Thymus (tissue), 2 donors: ENCODE measurements around the gene POLRMT. TPM values are rescaled to one million over a fixed set of nuclear protein-coding genes. Genes with fewer than 3 reads are reported as not detected.

Experiments used
- polyA plus RNA-seq: library from polyadenylated mRNA; stranded (reverse); fragments of 200-250 nt; gene quantifications from one replicate; pipeline ENCODE4 v1.2.3, GENCODE V29; 2013
- total RNA-seq: library from RNA; stranded (reverse); fragments of 120-200 nt; gene quantifications from one replicate; pipeline ENCODE4 v1.2.4, GENCODE V29; 2013
- donor health status: healthy.

POLRMT gene
- total and polyA plus RNA-seq, 2 donors = 37.0 to 130 TPM

Other genes with a start within 250 kb of the POLRMT start
- 0.38 TPM for gene C2CD4C, start 224.4 kb downstream of the POLRMT start, total RNA-seq
- 0.59 TPM for gene C2CD4C, start 224.4 kb downstream of the POLRMT start, polyA plus RNA-seq
- gene SHC2, start 172.5 kb downstream of the POLRMT start, total RNA-seq = 1.1 TPM
- gene SHC2, start 172.5 kb downstream of the POLRMT start, polyA plus RNA-seq = 5.2 TPM
- gene MADCAM1, start 137.1 kb downstream of the POLRMT start, total RNA-seq = 1.4 TPM
- 0.27 TPM for gene MADCAM1, start 137.1 kb downstream of the POLRMT start, polyA plus RNA-seq
- 20.4 TPM for gene TPGS1, start 126.0 kb downstream of the POLRMT start, total RNA-seq
- gene TPGS1, start 126.0 kb downstream of the POLRMT start, polyA plus RNA-seq = 14.3 TPM
- gene CDC34, start 101.8 kb downstream of the POLRMT start, total RNA-seq = 48.0 TPM
- gene CDC34, start 101.8 kb downstream of the POLRMT start, polyA plus RNA-seq = 72.0 TPM
- 57.1 TPM for gene GZMM, start 89.5 kb downstream of the POLRMT start, total RNA-seq
- gene GZMM, start 89.5 kb downstream of the POLRMT start, polyA plus RNA-seq = 28.0 TPM
- gene BSG, start 60.9 kb downstream of the POLRMT start, total RNA-seq = 141 TPM
- 155 TPM for gene BSG, start 60.9 kb downstream of the POLRMT start, polyA plus RNA-seq
- 0.05 TPM for gene HCN2, start 43.7 kb downstream of the POLRMT start, total RNA-seq
- gene HCN2, start 43.7 kb downstream of the POLRMT start, polyA plus RNA-seq = 0.46 TPM
- gene FGF22, start 6.3 kb upstream of the POLRMT start, total RNA-seq = not detected
- 0.25 TPM for gene FGF22, start 6.3 kb upstream of the POLRMT start, polyA plus RNA-seq
- gene RNF126, start 29.7 kb upstream of the POLRMT start, total RNA-seq = 16.1 TPM
- gene RNF126, start 29.7 kb upstream of the POLRMT start, polyA plus RNA-seq = 38.2 TPM
- gene FSTL3, start 42.9 kb upstream of the POLRMT start, total RNA-seq = 3.1 TPM
- gene FSTL3, start 42.9 kb upstream of the POLRMT start, polyA plus RNA-seq = 12.5 TPM
- gene PRSS57, start 61.9 kb upstream of the POLRMT start, total RNA-seq = 8.5 TPM
- gene PRSS57, start 61.9 kb upstream of the POLRMT start, polyA plus RNA-seq = 1.1 TPM
- 2.2 TPM for gene PALM, start 75.4 kb upstream of the POLRMT start, total RNA-seq
- 11.7 TPM for gene PALM, start 75.4 kb upstream of the POLRMT start, polyA plus RNA-seq
- gene MISP, start 117.6 kb upstream of the POLRMT start, total RNA-seq = 0.57 TPM
- gene MISP, start 117.6 kb upstream of the POLRMT start, polyA plus RNA-seq = 2.4 TPM
- 75.1 TPM for gene PTBP1, start 163.9 kb upstream of the POLRMT start, total RNA-seq
- gene PTBP1, start 163.9 kb upstream of the POLRMT start, polyA plus RNA-seq = 129 TPM
- gene PLPPR3, start 188.4 kb upstream of the POLRMT start, total RNA-seq = 0.19 TPM
- gene PLPPR3, start 188.4 kb upstream of the POLRMT start, polyA plus RNA-seq = 0.16 TPM
- 6.1 TPM for gene AZU1, start 194.3 kb upstream of the POLRMT start, total RNA-seq
- 5.7 TPM for gene AZU1, start 194.3 kb upstream of the POLRMT start, polyA plus RNA-seq
- 25.2 TPM for gene PRTN3, start 207.5 kb upstream of the POLRMT start, total RNA-seq
- 15.4 TPM for gene PRTN3, start 207.5 kb upstream of the POLRMT start, polyA plus RNA-seq
- 7.7 TPM for gene ELANE, start 218.8 kb upstream of the POLRMT start, total RNA-seq
- gene ELANE, start 218.8 kb upstream of the POLRMT start, polyA plus RNA-seq = 11.2 TPM
- 6.3 TPM for gene CFD, start 226.1 kb upstream of the POLRMT start, total RNA-seq
- gene CFD, start 226.1 kb upstream of the POLRMT start, polyA plus RNA-seq = 40.0 TPM